ENCODE measurements around the gene FAS. TPM values are rescaled to one million over a fixed set of nuclear protein-coding genes. Genes with fewer than 3 reads are reported as not detected.

The FAS gene
- total and polyA plus RNA-seq, 2 experiments from 2014 or later, result 7.3 to 14.1 TPM

DNA sequence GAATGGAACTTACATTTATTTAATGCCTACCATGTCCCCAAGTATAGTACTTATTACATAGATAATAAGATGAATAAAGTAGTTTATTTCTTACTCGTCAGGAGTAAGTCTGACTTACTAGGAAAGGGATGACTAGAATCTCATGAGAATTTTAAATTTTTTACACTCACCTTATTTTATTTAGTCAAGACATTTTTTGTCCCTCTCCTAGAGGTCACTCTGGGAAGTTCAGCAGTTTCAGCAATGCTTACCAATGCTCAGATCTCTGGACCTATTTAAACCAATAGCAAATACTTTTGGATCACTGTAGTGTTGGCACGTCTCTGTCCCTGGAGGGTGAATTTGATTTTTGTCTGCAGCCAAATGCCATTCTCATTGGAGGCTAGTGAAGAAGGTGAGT is 27.3 kb upstream of the FAS start:
- no peak overlapping the region for H2AFZ ChIP-seq
- H3K9me2 ChIP-seq (replicated peaks; ENCODE audit: insufficient read depth), result no peaks in the 10 kb centered on the region
- TF ChIP-seq EZH2 (IDR thresholded peaks at IDR 0.05; ENCODE audit: borderline replicate concordance) (no peak), EZH2phosphoT487 (IDR thresholded peaks at IDR 0.05; ENCODE audit: low read depth, severe bottlenecking, unreplicated experiment) (no peak)
- TF ChIP-seq, protein P1, sequence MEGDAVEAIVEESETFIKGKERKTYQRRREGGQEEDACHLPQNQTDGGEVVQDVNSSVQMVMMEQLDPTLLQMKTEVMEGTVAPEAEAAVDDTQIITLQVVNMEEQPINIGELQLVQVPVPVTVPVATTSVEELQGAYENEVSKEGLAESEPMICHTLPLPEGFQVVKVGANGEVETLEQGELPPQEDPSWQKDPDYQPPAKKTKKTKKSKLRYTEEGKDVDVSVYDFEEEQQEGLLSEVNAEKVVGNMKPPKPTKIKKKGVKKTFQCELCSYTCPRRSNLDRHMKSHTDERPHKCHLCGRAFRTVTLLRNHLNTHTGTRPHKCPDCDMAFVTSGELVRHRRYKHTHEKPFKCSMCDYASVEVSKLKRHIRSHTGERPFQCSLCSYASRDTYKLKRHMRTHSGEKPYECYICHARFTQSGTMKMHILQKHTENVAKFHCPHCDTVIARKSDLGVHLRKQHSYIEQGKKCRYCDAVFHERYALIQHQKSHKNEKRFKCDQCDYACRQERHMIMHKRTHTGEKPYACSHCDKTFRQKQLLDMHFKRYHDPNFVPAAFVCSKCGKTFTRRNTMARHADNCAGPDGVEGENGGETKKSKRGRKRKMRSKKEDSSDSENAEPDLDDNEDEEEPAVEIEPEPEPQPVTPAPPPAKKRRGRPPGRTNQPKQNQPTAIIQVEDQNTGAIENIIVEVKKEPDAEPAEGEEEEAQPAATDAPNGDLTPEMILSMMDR (IDR thresholded peaks at IDR 0.05; ENCODE audit: poor library complexity), result no peak
- H3K27ac ChIP-seq, result no peak overlapping the region
- H3K27me3 ChIP-seq, result no peaks in the 10 kb centered on the region
- 96% methylated on average over 2 of the region's 2 CpGs for WGBS (ENCODE audit: low lambda C conversion rate, missing lambda C conversion rate)
- H4K20me1 ChIP-seq (ENCODE audit: insufficient read depth, poor library complexity, severe bottlenecking), result no peaks in the 10 kb centered on the region
- no peak for DNase-seq (ENCODE audit: low spot score)
- H3K4me2 ChIP-seq, result no peak overlapping the region
- H3K4me3 ChIP-seq, result no peak overlapping the region
- H3K4me1 ChIP-seq (ENCODE audit: insufficient read depth), result peaks cover 7% of the 10 kb centered on the region
- H3K9me3 ChIP-seq (ENCODE audit: low read depth), result no peaks in the 10 kb centered on the region
- H3K36me3 ChIP-seq (replicated peaks; ENCODE audit: insufficient read depth, low read depth), result no peaks in the 10 kb centered on the region
- no peaks in the 10 kb centered on the region for H3K79me2 ChIP-seq

DNA sequence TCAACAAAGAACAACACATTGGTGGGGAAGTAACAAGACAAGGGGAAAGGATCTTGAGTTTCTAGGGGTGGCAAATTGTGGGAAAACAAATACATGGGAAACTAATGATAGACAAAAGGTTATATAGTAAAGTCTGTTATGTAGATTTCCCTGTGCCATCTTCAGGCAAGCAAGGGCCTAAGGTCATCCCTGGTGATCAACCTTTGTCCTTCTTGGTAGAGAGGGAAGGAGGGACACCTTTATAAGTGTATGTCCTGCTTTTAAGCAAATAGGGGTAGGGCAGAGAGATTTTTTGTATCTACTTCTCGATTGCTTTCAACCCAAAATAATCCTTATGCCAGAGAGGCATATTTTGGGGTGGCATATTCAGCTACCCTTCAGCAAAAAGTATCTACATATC is 26.2 kb upstream of the FAS start:
- Histone ChIP-seq H3K36me3 (replicated peaks; ENCODE audit: insufficient read depth, low read depth) (no peaks in the 10 kb centered on the region), H2AFZ (no peak overlapping the region), H3K79me2 (no peaks in the 10 kb centered on the region), H3K27ac (no peak overlapping the region), H3K4me3 (no peak overlapping the region), H3K9me3 (ENCODE audit: low read depth) (no peaks in the 10 kb centered on the region), H3K9me2 (replicated peaks; ENCODE audit: insufficient read depth) (no peaks in the 10 kb centered on the region), H3K4me1 (ENCODE audit: insufficient read depth) (peaks cover 7% of the 10 kb centered on the region), H3K4me2 (no peak overlapping the region), H3K27me3 (no peaks in the 10 kb centered on the region), H4K20me1 (ENCODE audit: insufficient read depth, poor library complexity, severe bottlenecking) (no peaks in the 10 kb centered on the region)
- DNase-seq (ENCODE audit: low spot score), result no peak
- TF ChIP-seq, protein P1 (IDR thresholded peaks at IDR 0.05; ENCODE audit: poor library complexity), result no peak
- no peak for TF ChIP-seq EZH2phosphoT487 (IDR thresholded peaks at IDR 0.05; ENCODE audit: low read depth, severe bottlenecking, unreplicated experiment)
- no peak for TF ChIP-seq EZH2 (IDR thresholded peaks at IDR 0.05; ENCODE audit: borderline replicate concordance)
- 88% methylated on average over 1 of the region's 1 CpG for WGBS (ENCODE audit: low lambda C conversion rate, missing lambda C conversion rate)

DNA sequence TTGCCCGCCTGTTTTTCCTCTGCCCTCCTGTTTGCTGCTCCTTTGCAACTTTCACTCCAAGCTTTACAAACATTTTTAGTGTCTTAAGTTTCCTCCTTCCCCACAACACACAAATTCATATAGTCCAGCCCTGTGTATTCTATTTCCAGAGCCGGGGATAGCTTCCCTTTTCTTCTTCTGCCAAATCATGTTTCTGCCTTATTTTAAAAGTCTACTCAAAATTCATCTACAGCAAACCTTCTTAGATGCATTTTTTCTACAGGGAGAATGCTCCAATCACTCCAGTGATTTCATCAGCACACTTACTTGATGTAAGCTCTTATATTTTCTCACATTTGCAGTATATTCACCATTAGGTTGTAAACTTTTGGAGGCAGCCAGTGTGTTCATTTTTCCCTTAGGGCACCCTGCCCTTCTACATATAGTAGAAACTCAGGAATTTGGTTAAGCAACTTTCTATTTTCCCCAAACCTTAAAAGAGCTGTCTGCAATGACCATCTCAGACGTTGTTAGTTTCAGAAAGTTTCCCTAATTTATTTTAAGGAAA is 25.7 kb upstream of the FAS start:
- Histone ChIP-seq H3K79me2 (no peaks in the 10 kb centered on the region), H3K36me3 (replicated peaks; ENCODE audit: insufficient read depth, low read depth) (no peaks in the 10 kb centered on the region), H2AFZ (no peak overlapping the region), H3K27me3 (no peaks in the 10 kb centered on the region), H3K9me2 (replicated peaks; ENCODE audit: insufficient read depth) (no peaks in the 10 kb centered on the region), H4K20me1 (ENCODE audit: insufficient read depth, poor library complexity, severe bottlenecking) (no peaks in the 10 kb centered on the region), H3K4me2 (peak overlapping the region; percentile 18), H3K4me1 (ENCODE audit: insufficient read depth) (peaks cover 7% of the 10 kb centered on the region), H3K27ac (no peak overlapping the region), H3K4me3 (no peak overlapping the region), H3K9me3 (ENCODE audit: low read depth) (no peaks in the 10 kb centered on the region)
- no peak for TF ChIP-seq EZH2 (IDR thresholded peaks at IDR 0.05; ENCODE audit: borderline replicate concordance)
- TF ChIP-seq, protein P1 (IDR thresholded peaks at IDR 0.05; ENCODE audit: poor library complexity), result no peak
- no peak for TF ChIP-seq EZH2phosphoT487 (IDR thresholded peaks at IDR 0.05; ENCODE audit: low read depth, severe bottlenecking, unreplicated experiment)
- WGBS (ENCODE audit: low lambda C conversion rate, missing lambda C conversion rate), result 63% methylated on average over 3 of the region's 3 CpGs
- no peak for DNase-seq (ENCODE audit: low spot score)

All from hepatocyte (in vitro differentiated cells).